ENCODE results near the gene EIF3K.

Gene EIF3K

GRCh38 chr19:38669552-38669951 lies 50.6 kb downstream of the EIF3K start:
- DNase-seq, result peak; percentile 55

GRCh38 chr19:38670921-38671398 lies 52.0 kb downstream of the EIF3K start:
- no peak for DNase-seq

- DNase-seq, result no peak
These were observed 52.7 kb downstream of the EIF3K start for GRCh38 chr19:38671654-38672053.

- no peak for DNase-seq
These were observed 54.0 kb downstream of the EIF3K start for GRCh38 chr19:38673030-38673429.

GRCh38 chr19:38674388-38675171 lies 55.6 kb downstream of the EIF3K start:
- DNase-seq, result no peak

GRCh38 chr19:38675611-38676010 lies 56.6 kb downstream of the EIF3K start:
- DNase-seq, result peak; percentile 42

- DNase-seq, result no peak
These were observed 57.3 kb downstream of the EIF3K start for GRCh38 chr19:38676023-38676877.

- no peak for DNase-seq
These were observed 58.1 kb downstream of the EIF3K start for GRCh38 chr19:38676878-38677646.

- no peak for DNase-seq
These were observed 59.4 kb downstream of the EIF3K start for GRCh38 chr19:38678217-38678890.

- DNase-seq, result no peak
These were observed 60.0 kb downstream of the EIF3K start for GRCh38 chr19:38678891-38679494.

- DNase-seq, result no peak
These were observed 60.9 kb downstream of the EIF3K start for GRCh38 chr19:38679839-38680238.

GRCh38 chr19:38682195-38682867 lies 63.3 kb downstream of the EIF3K start:
- no peak for DNase-seq

GRCh38 chr19:38682872-38683392 lies 63.9 kb downstream of the EIF3K start:
- DNase-seq, result no peak

GRCh38 chr19:38683393-38684077 lies 64.5 kb downstream of the EIF3K start:
- DNase-seq, result peak; percentile 63

GRCh38 chr19:38684078-38684861 lies 65.3 kb downstream of the EIF3K start:
- peak; percentile 51 for DNase-seq

GRCh38 chr19:38684862-38685665 lies 66.1 kb downstream of the EIF3K start:
- DNase-seq, result no peak

- no peak for DNase-seq
These were observed 66.9 kb downstream of the EIF3K start for GRCh38 chr19:38685666-38686529.

GRCh38 chr19:38686530-38686888 lies 67.5 kb downstream of the EIF3K start:
- DNase-seq, result peak; percentile 62

Data from CD4-positive, alpha-beta T cell treated with Interleukin-12 subunit alpha and Interleukin-12 subunit beta, for 1 hour (primary cell).